AG08395 (cell line): ENCODE data around the gene HIPK2.

Source experiments
- DNase-seq: peaks from one replicate; pipeline ENCODE4 v3.0.0; 2012; ENCODE audit warnings: mixed read lengths, low spot score

Gene HIPK2

GRCh38 chr7:139536152-139536551 is 241.6 kb downstream of the HIPK2 start:
- no peak for DNase-seq

- no peak for DNase-seq
Observed at GRCh38 chr7:139534966-139535651, 242.7 kb downstream of the HIPK2 start.

DNA sequence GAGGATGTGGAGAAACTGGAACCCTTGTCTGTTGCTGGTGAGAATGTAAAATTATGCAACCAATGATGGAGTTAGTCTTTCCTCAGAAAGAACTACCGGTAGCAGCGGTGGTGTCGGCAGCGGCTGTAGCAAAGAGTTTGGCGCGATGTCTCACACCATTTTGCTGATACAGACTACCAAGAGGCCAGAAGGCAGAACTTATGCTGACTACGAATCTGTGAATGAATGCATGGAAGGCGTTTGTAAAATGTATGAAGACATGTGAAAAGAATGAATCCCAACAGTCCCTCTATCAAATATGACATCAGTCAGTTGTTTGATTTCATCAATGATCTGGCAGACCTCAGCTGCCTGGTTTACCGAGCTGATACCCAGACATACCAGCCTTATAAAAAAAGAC is 243.7 kb downstream of the HIPK2 start:
- DNase-seq, result no peak

- DNase-seq, result no peak
Observed at GRCh38 chr7:139532636-139533155, 245.1 kb downstream of the HIPK2 start.

GRCh38 chr7:139531094-139531493 is 246.7 kb downstream of the HIPK2 start:
- DNase-seq, result no peak

- peak; percentile 91 for DNase-seq
Observed at GRCh38 chr7:139526578-139527544, 250.9 kb downstream of the HIPK2 start.

GRCh38 chr7:139525750-139526149 is 252.0 kb downstream of the HIPK2 start:
- DNase-seq, result no peak

DNA sequence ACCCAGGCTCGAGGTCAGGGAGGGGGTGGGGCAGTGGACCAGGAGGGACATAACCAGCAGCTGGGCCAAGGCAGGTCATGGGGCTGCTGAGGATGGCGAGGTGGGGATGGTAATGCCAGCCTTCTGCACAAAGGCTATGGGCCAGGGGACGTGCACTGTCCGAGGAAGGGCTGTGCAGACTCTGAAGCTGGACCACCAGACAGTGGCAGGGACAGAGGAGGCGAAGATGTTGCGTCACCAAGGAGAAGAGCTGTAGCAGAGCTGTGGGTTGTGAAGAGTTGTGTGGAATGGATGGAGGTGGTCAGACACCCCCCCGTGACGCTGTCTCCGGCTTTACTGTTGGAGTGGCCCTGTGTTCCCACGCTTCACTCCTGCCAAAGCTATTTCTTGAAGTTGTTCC is 252.6 kb downstream of the HIPK2 start:
- DNase-seq, result no peak

DNA sequence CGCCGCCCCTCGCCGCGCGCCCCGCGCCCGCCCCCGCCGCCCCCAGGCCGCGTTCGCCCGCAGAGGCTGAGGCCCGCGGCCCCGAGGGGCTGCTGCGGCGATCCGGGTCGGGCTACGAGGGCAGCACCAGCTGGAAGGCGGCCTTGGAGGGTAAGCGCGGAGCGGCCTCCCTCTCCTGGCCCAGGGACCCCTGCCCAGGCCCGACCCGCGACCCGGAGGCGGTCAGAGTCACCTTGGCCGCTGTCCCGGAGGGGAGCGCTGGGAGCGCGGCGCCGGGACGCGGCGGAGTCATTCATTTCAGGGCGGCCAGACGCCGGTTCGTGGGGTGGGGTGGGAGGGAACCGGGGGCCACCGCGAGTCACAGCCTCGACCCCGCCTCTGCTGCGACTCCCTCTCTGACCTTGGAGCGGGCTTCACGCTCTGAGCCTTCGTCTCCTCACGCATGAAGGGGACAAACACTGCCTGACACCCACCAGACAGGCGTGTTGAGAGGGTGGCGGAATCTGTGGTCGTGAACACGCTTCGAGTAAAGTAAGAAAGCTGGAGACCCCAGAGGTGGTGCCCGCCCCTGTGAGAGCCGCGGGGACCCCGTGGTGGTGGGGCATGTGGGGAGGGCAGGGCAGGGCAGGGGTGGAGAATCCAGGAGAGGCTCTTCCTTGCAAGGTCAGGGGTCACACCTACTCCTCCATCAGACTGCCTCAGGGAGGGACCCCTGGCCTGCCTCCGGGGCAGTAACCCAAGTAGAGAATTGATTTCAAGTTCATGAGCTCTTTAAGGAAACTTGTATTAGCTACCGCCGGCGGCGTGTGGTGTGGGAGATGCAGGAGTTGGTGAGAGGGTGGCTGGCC is 253.6 kb downstream of the HIPK2 start:
- DNase-seq, result no peak

GRCh38 chr7:139523199-139523941 is 254.4 kb downstream of the HIPK2 start, which contains the start of gene CLEC2L:
Gene CLEC2L, plus strand, starts transcription at chr7:139523685. Its CDS starts 243 bp downstream, at chr7:139523928.
- DNase-seq, result no peak

DNA sequence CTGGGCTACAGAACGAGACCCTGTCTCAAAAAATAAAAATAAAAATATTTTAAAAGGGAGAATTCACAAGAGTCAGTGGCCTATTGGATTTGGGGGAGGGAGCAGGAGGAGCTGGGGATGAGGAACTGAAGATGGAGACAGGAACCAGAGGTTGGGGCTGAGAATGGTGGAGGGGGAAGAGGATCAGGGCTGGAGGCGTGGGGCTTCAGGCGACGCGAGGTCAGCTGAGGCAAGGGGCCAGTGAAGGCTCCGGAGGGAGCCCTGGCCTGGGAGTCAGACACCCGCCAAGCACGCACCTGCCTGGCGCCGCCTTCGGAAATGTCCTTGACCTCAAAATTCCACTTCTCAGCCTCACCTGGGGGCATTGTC is 255.0 kb downstream of the HIPK2 start:
- no peak for DNase-seq

GRCh38 chr7:139521439-139521838 is 256.4 kb downstream of the HIPK2 start:
- DNase-seq, result no peak

DNA sequence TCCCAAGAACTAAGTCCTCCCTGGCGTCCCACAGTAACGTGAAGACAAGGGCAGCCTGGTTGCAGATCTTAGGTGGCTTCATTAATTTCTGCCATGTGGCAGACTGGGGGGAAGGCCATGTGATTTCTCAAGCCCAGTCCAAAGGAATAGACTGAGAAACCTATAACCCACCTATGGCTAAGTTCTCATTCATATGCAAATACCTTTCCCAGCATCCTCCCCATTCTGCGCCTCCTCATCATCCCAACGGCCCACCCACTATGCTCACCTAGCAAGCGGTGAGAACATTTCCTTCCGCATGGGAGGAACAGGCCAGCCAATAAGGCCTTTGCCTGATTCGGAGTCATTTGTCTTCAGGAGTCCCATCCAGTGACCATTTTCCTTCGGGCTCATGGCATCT is 262.5 kb downstream of the HIPK2 start:
- DNase-seq, result no peak
